SJCRH30 (cell line): ENCODE data around the gene NAV1. TPM values are rescaled to one million over a fixed set of nuclear protein-coding genes. Genes with fewer than 3 reads are reported as not detected.

Source experiments
- DNase-seq, 2 experiments: peaks; one replicate each; pipeline ENCODE4 v3.0.0-alpha.2; 2015 to 2020
- H3K27ac ChIP-seq: fragments of 250-450 bp; sonication (Bioruptor Pico); 2 replicates; pipeline ENCODE4 v1.5.1; 2020; ENCODE audit warnings: mild to moderate bottlenecking, moderate library complexity
- H3K27me3 ChIP-seq: fragments of 250-450 bp; sonication (Bioruptor Pico); 2 replicates; pipeline ENCODE4 v1.5.1; 2020; ENCODE audit warnings: mild to moderate bottlenecking, moderate library complexity
- H3K36me3 ChIP-seq: fragments of 250-450 bp; sonication (Bioruptor Pico); 2 replicates; pipeline ENCODE4 v1.5.1; 2020; ENCODE audit warnings: mild to moderate bottlenecking, moderate library complexity
- H3K4me1 ChIP-seq: fragments of 250-450 bp; sonication (Bioruptor Pico); 2 replicates; pipeline ENCODE4 v1.5.1; 2020; ENCODE audit warnings: mild to moderate bottlenecking, moderate library complexity
- H3K4me3 ChIP-seq: fragments of 250-450 bp; sonication (Bioruptor Pico); 2 replicates; pipeline ENCODE4 v1.5.1; 2020; ENCODE audit warnings: mild to moderate bottlenecking, moderate library complexity
- H3K9me3 ChIP-seq: fragments of 250-450 bp; sonication (Bioruptor Pico); replicated peaks from 2 replicates; pipeline ENCODE4 v1.5.1; 2020; ENCODE audit warnings: mild to moderate bottlenecking, moderate library complexity
- total RNA-seq: library from RNA; depleted of rRNA; stranded (reverse); fragments of >200 nt; shearing (Covaris generic); gene quantifications from 2 replicates; pipeline ENCODE4 v1.2.3, GENCODE V29; 2014

The NAV1 gene
- total RNA-seq, 1 experiment from 2014 or later, result 63.8 TPM

GRCh38 chr1:201557572-201557958 lies 18.6 kb downstream of the NAV1 start:
- H3K4me3 ChIP-seq, result no peak overlapping the region
- no peaks in the 10 kb centered on the region for H3K27me3 ChIP-seq
- H3K27ac ChIP-seq, result no peak overlapping the region
- no peaks in the 10 kb centered on the region for H3K9me3 ChIP-seq
- peaks cover 59% of the 10 kb centered on the region for H3K4me1 ChIP-seq
- peaks cover 13% of the 10 kb centered on the region for H3K36me3 ChIP-seq
- DNase-seq, result peak in 1 of 2 experiments; percentile 48

- peak; percentile 82 to 89 for DNase-seq
- no peaks in the 10 kb centered on the region for H3K9me3 ChIP-seq
- no peak overlapping the region for H3K4me3 ChIP-seq
- H3K4me1 ChIP-seq, result peaks cover 39% of the 10 kb centered on the region
- no peak overlapping the region for H3K27ac ChIP-seq
- peaks cover 8% of the 10 kb centered on the region; the same call in 1 of the 2 replicates for H3K36me3 ChIP-seq
- no peaks in the 10 kb centered on the region for H3K27me3 ChIP-seq
Measured at GRCh38 chr1:201559679-201560162, 20.8 kb downstream of the NAV1 start.

GRCh38 chr1:201560328-201561194 lies 21.6 kb downstream of the NAV1 start:
- peaks cover 8% of the 10 kb centered on the region; the same call in 1 of the 2 replicates for H3K36me3 ChIP-seq
- DNase-seq, result no peak
- H3K27me3 ChIP-seq, result no peaks in the 10 kb centered on the region
- no peaks in the 10 kb centered on the region for H3K9me3 ChIP-seq
- peaks cover 33% of the 10 kb centered on the region for H3K4me1 ChIP-seq
- H3K4me3 ChIP-seq, result no peak overlapping the region
- no peak overlapping the region for H3K27ac ChIP-seq

- DNase-seq, result no peak
- H3K9me3 ChIP-seq, result no peaks in the 10 kb centered on the region
- peaks cover 33% of the 10 kb centered on the region for H3K4me1 ChIP-seq
- H3K27ac ChIP-seq, result no peak overlapping the region
- peaks cover 8% of the 10 kb centered on the region; the same call in 1 of the 2 replicates for H3K36me3 ChIP-seq
- no peaks in the 10 kb centered on the region for H3K27me3 ChIP-seq
- H3K4me3 ChIP-seq, result no peak overlapping the region
Measured at GRCh38 chr1:201561195-201561564, 22.3 kb downstream of the NAV1 start.

GRCh38 chr1:201561601-201562000 lies 22.7 kb downstream of the NAV1 start:
- Histone ChIP-seq H3K36me3 (peaks cover 8% of the 10 kb centered on the region; the same call in 1 of the 2 replicates), H3K4me1 (peaks cover 34% of the 10 kb centered on the region), H3K27me3 (no peaks in the 10 kb centered on the region), H3K4me3 (no peak overlapping the region), H3K9me3 (no peaks in the 10 kb centered on the region), H3K27ac (no peak overlapping the region)
- DNase-seq, result no peak

GRCh38 chr1:201562257-201562656 lies 23.3 kb downstream of the NAV1 start:
- peaks cover 32% of the 10 kb centered on the region for H3K4me1 ChIP-seq
- no peaks in the 10 kb centered on the region for H3K27me3 ChIP-seq
- H3K9me3 ChIP-seq, result no peaks in the 10 kb centered on the region
- H3K36me3 ChIP-seq, result peaks cover 8% of the 10 kb centered on the region; the same call in 1 of the 2 replicates
- H3K4me3 ChIP-seq, result no peak overlapping the region
- H3K27ac ChIP-seq, result peak overlapping the region; percentile 32
- DNase-seq, result peak; percentile 46 to 48

GRCh38 chr1:201562659-201563405 lies 23.9 kb downstream of the NAV1 start:
- Histone ChIP-seq H3K27ac (peak overlapping the region; percentile 32), H3K4me1 (peaks cover 30% of the 10 kb centered on the region), H3K36me3 (peaks cover 8% of the 10 kb centered on the region; the same call in 1 of the 2 replicates), H3K27me3 (no peaks in the 10 kb centered on the region), H3K4me3 (no peak overlapping the region), H3K9me3 (no peaks in the 10 kb centered on the region)
- no peak for DNase-seq

- peaks cover 8% of the 10 kb centered on the region; the same call in 1 of the 2 replicates for H3K36me3 ChIP-seq
- no peaks in the 10 kb centered on the region for H3K27me3 ChIP-seq
- no peak for DNase-seq
- H3K9me3 ChIP-seq, result no peaks in the 10 kb centered on the region
- no peak overlapping the region for H3K27ac ChIP-seq
- H3K4me1 ChIP-seq, result peaks cover 30% of the 10 kb centered on the region
- H3K4me3 ChIP-seq, result no peak overlapping the region
Measured at GRCh38 chr1:201563406-201563780, 24.5 kb downstream of the NAV1 start.

GRCh38 chr1:201563941-201564340 lies 25.0 kb downstream of the NAV1 start:
- H3K36me3 ChIP-seq, result peaks cover 8% of the 10 kb centered on the region; the same call in 1 of the 2 replicates
- H3K4me3 ChIP-seq, result no peak overlapping the region
- DNase-seq, result no peak
- no peaks in the 10 kb centered on the region for H3K9me3 ChIP-seq
- H3K4me1 ChIP-seq, result peaks cover 30% of the 10 kb centered on the region
- H3K27ac ChIP-seq, result no peak overlapping the region
- no peaks in the 10 kb centered on the region for H3K27me3 ChIP-seq

GRCh38 chr1:201565024-201565730 lies 26.2 kb downstream of the NAV1 start:
- DNase-seq, result no peak
- Histone ChIP-seq H3K27me3 (no peaks in the 10 kb centered on the region), H3K9me3 (no peaks in the 10 kb centered on the region), H3K4me1 (peaks cover 23% of the 10 kb centered on the region), H3K27ac (no peak overlapping the region), H3K4me3 (no peak overlapping the region), H3K36me3 (peaks cover 8% of the 10 kb centered on the region)

GRCh38 chr1:201565771-201566528 lies 27.0 kb downstream of the NAV1 start:
- Histone ChIP-seq H3K9me3 (no peaks in the 10 kb centered on the region), H3K27ac (no peak overlapping the region), H3K4me1 (peaks cover 23% of the 10 kb centered on the region), H3K36me3 (peaks cover 4% of the 10 kb centered on the region), H3K4me3 (no peak overlapping the region), H3K27me3 (no peaks in the 10 kb centered on the region)
- no peak for DNase-seq

GRCh38 chr1:201566529-201566823 lies 27.5 kb downstream of the NAV1 start:
- Histone ChIP-seq H3K4me3 (no peak overlapping the region), H3K36me3 (peaks cover 4% of the 10 kb centered on the region), H3K9me3 (no peaks in the 10 kb centered on the region), H3K27ac (no peak overlapping the region), H3K27me3 (no peaks in the 10 kb centered on the region), H3K4me1 (peaks cover 23% of the 10 kb centered on the region)
- no peak for DNase-seq

- no peak overlapping the region for H3K4me3 ChIP-seq
- peaks cover 18% of the 10 kb centered on the region for H3K4me1 ChIP-seq
- H3K27ac ChIP-seq, result peak overlapping the region; percentile 34; the same call in 1 of the 2 replicates
- peak; percentile 46 to 58 for DNase-seq
- no peaks in the 10 kb centered on the region for H3K27me3 ChIP-seq
- no peaks in the 10 kb centered on the region for H3K9me3 ChIP-seq
- H3K36me3 ChIP-seq, result peaks cover 8% of the 10 kb centered on the region
Measured at GRCh38 chr1:201566933-201567801, 28.2 kb downstream of the NAV1 start.
